GM19468 (cell line): ENCODE measurements around the gene AREL1.

Experiments used
- ATAC-seq: cut with Tn5 transposase; IDR thresholded peaks from one replicate; pipeline ENCODE4 v1.9.1; 2021; ENCODE audit warnings: mild to moderate bottlenecking, moderate library complexity, moderate number of reproducible peaks; ENCODE audit not compliant: unreplicated experiment; ENCODE audit errors: extremely low read depth

AREL1 gene

GRCh38 chr14:74661726-74662450 is 51.0 kb downstream of the AREL1 start:
- ATAC-seq, result no peak

- no peak for ATAC-seq
Measured at GRCh38 chr14:74660863-74661262, 52.0 kb downstream of the AREL1 start.

DNA sequence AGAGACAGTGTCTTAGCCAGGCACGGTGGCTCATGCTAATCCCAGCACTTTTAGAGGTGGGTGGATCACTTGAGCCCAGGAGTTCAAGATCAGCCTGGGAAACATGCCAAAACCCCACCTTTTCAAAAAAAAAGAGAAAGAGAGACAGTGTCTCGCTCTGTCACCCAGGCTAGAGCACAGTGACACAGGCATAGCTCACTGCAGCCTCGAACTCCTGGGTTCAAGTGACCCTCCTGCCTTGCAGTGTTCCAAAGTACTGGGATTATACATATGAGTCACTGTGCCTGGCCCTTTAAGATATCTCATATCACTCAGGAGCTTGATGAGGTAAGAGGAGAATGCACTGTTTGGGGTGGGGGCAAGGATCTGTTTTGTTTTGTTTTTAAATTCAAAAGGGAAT is 52.7 kb downstream of the AREL1 start:
- no peak for ATAC-seq

DNA sequence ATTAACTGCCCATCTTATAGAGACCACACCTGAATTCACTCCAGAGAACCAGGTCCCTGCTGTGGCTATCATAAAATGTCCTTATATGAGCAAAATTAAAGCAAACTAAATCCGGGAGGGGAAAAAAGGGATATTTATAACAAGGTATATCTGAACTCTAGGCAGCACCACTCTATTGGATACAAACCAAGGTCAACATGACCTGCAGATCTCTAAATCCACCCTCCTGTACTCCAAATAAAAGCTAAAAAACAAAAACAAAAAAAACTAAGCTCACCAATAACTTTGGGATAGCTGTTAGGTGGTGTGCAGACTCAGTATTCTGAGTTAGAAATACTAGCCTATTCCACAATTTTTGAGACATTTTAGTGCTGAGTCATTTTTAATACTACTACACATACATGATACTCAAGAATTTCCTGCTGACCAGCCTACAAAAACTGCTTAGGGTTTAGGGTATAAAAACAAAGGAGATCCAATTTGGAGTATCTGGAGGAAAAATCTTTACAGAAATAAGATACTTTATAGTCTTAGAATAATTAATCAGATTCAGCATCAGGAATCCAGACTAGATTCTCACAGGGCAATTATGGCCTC is 54.2 kb downstream of the AREL1 start:
- no peak for ATAC-seq

GRCh38 chr14:74656964-74657363 is 55.9 kb downstream of the AREL1 start:
- ATAC-seq, result no peak

- no peak for ATAC-seq
Measured at GRCh38 chr14:74655599-74656395, 57.1 kb downstream of the AREL1 start.

- ATAC-seq, result no peak
Measured at GRCh38 chr14:74654931-74655330, 57.9 kb downstream of the AREL1 start.

GRCh38 chr14:74653386-74654138 is 59.3 kb downstream of the AREL1 start:
- ATAC-seq, result no peak

- no peak for ATAC-seq
Measured at GRCh38 chr14:74652541-74652940, 60.3 kb downstream of the AREL1 start.

DNA sequence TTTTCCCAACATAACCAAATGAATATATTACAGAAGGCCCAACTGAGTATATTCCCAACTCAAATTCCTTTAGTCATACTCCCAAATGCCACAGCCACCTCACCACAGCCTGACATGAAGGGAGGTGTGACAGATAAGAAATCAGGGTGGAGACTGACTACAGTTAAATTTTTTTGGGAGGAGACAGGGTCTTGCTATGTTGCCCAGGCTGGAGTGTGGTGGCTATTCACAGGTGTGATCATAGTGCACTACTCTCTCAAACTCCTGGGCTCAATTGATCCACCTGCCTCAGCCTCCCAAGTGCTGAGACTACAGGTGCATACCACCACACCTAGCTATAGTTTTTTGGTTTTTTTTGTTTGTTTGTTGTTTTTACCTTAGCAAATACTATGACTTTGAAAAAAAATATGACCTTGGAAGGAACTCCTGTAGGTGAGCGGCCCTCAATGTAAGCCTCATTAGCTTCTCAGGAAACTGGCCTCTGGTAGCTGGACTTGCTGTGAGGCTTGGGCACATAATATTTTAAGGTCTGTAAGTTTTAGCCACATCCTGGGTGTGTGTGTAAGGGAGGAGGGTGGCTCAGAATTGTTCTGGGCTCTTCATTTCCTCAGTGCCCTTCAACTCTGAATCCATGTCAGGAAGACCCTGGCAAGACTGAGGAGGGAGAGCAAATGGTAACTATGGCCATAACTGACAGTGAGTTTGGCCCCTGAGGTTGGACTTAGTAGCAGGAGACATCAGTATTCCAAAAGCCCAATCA is 61.8 kb downstream of the AREL1 start:
- no peak for ATAC-seq

DNA sequence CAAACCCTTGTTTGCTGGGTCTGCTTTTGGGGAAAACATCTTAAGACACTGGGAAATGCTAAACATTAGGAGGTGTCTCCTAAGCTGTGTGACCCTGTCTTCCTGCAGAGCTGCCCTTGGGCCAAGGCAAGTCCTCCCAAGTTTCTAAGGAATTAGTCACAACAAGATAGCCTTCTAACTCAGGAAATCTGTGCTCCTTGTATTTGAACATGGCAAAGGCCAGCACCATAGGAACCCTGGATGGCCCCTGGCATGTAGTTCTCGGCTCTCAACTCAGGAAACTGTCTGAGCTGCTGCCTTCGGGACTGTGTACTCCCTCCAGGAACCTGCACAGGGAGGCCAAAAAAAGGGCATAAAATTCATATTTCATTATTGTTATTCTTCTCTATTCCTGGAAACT is 63.2 kb downstream of the AREL1 start:
- ATAC-seq, result no peak

GRCh38 chr14:74649167-74649566 is 63.7 kb downstream of the AREL1 start:
- ATAC-seq, result no peak

GRCh38 chr14:74648601-74649000 is 64.3 kb downstream of the AREL1 start:
- no peak for ATAC-seq

- ATAC-seq, result no peak
Measured at GRCh38 chr14:74647678-74648461, 65.0 kb downstream of the AREL1 start.

- ATAC-seq, result no peak
Measured at GRCh38 chr14:74647061-74647677, 65.7 kb downstream of the AREL1 start.

DNA sequence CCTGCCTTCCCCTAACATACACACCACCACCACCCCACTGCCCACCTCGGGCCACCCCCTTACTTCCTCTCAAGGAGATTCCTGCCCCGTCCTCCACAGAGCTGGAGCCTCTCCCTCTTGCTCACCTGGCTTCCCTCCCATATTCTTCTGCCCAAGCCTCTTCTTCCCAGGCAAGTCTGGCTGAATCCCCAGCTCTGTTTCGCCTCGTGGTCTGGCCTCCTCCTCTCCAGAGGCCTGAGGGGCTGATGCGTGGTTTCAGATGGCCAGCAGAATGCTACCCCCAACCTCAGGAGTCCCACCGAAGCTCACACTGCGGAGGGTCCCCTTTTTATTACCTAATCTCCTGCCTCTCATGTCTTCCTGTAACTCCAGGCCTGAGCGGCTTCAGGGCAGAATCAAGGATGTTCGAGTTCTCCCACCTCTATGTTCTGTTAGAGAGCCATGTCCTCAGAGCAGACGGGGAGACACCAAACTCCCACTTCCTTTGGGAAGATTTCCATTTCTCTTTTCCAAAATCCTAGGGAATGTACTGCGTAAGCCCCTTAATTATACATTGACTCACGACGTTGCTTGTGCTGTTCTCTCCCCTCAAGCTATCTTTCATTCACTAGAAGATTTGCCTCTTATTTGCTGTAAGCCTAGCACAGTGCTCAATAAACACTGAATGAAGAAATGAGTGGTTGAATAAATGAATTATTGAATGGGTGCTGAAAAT is 67.0 kb downstream of the AREL1 start:
- no peak for ATAC-seq

DNA sequence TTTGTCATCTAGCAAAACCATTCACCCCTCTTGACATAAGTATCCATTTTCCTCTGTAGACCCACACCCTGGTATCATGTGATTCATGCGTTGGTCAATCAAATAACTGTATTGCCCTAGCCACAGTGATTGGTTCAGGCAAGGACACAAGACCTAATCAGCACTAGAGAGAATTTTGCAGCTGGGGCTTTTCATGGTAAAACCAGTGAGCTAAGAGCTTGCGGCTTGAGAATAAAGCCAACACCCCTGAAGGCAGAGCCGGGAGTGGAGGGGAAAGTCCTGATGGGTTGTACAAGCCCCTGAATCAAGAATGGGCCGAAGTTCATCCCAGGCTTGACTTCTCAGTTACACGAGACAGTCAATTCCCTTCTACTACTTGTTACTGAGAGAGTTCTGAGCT is 67.6 kb downstream of the AREL1 start:
- no peak for ATAC-seq
